SK-N-SH treated with all-trans-retinoic acid at 6 μM for 48 hours (cell line): ENCODE measurements around the gene ZFYVE28.

Source experiments
- ATAC-seq: fragments of 200-7000 bp; cut with Tn5 transposase; 3 replicates; pipeline ENCODE4 v1.9.1; 2020; ENCODE audit warnings: mild to moderate bottlenecking, moderate library complexity
- ARNTL ChIP-seq: fragments of 450-650 bp; formaldehyde crosslinking; IDR thresholded peaks from 2 replicates; pipeline ENCODE4 v1.5.0; 2020; ENCODE audit warnings: low read depth, mild to moderate bottlenecking, moderate library complexity, borderline replicate concordance
- BACH2 ChIP-seq: fragments of 250-450 bp; sonication (Bioruptor Pico); IDR thresholded peaks from 2 replicates; pipeline ENCODE4 v1.9.0; 2021; ENCODE audit warnings: mild to moderate bottlenecking, borderline replicate concordance
- CSDC2 ChIP-seq: fragments of 250-450 bp; sonication (Bioruptor Pico); IDR thresholded peaks from 2 replicates; pipeline ENCODE4 v1.5.0; 2020; ENCODE audit warnings: mild to moderate bottlenecking, moderate library complexity
- CSRNP3 ChIP-seq: fragments of 250-450 bp; sonication (Bioruptor Pico); IDR thresholded peaks from 2 replicates; pipeline ENCODE4 v1.5.1; 2021; ENCODE audit warnings: mild to moderate bottlenecking, moderate library complexity
- ESRRG ChIP-seq: fragments of 250-450 bp; sonication (Bioruptor Pico); IDR thresholded peaks from 2 replicates; pipeline ENCODE4 v1.6.1; 2021; ENCODE audit warnings: mild to moderate bottlenecking
- GLIS3 ChIP-seq: fragments of 250-450 bp; sonication (Bioruptor Pico); IDR thresholded peaks from 2 replicates; pipeline ENCODE4 v1.5.0; 2020; ENCODE audit warnings: mild to moderate bottlenecking, moderate library complexity
- PATZ1 ChIP-seq: fragments of 250-450 bp; sonication (Bioruptor Pico); IDR thresholded peaks from 2 replicates; pipeline ENCODE4 v1.8.0; 2020; ENCODE audit warnings: mild to moderate bottlenecking, moderate library complexity, borderline replicate concordance
- POU6F1 ChIP-seq: fragments of 250-450 bp; sonication (Bioruptor Pico); IDR thresholded peaks from 2 replicates; pipeline ENCODE4 v1.8.0; 2021; ENCODE audit warnings: low read depth, mild to moderate bottlenecking, moderate library complexity, borderline replicate concordance
- PPARA ChIP-seq: fragments of 250-450 bp; sonication (Bioruptor Pico); IDR thresholded peaks from 2 replicates; pipeline ENCODE4 v1.5.0; 2020; ENCODE audit warnings: mild to moderate bottlenecking, borderline replicate concordance
- RARB ChIP-seq: fragments of 250-450 bp; sonication (Bioruptor Pico); IDR thresholded peaks from 2 replicates; pipeline ENCODE4 v1.8.0; 2021; ENCODE audit warnings: mild to moderate bottlenecking, moderate library complexity
- SNAI2 ChIP-seq: fragments of 250-450 bp; sonication (Bioruptor Pico); IDR thresholded peaks from 2 replicates; pipeline ENCODE4 v1.5.0; 2020; ENCODE audit warnings: mild to moderate bottlenecking, moderate library complexity
- TCF4 ChIP-seq: fragments of 250-450 bp; sonication (Bioruptor Pico); IDR thresholded peaks from 2 replicates; pipeline ENCODE4 v1.8.0; 2021; ENCODE audit warnings: mild to moderate bottlenecking, moderate library complexity, borderline replicate concordance
- TOX ChIP-seq: fragments of 250-450 bp; sonication (Bioruptor Pico); IDR thresholded peaks from 2 replicates; pipeline ENCODE4 v1.8.0; 2021; ENCODE audit warnings: mild to moderate bottlenecking, moderate library complexity, borderline replicate concordance
- TSHZ2 ChIP-seq: fragments of 250-450 bp; sonication (Bioruptor Pico); IDR thresholded peaks from 2 replicates; pipeline ENCODE4 v1.5.0; 2020; ENCODE audit warnings: mild to moderate bottlenecking, moderate library complexity
- ZC3H10 ChIP-seq: fragments of 250-450 bp; sonication (Bioruptor Pico); IDR thresholded peaks from 2 replicates; pipeline ENCODE4 v1.5.1; 2021; ENCODE audit warnings: mild to moderate bottlenecking, moderate library complexity
- ZFP3 ChIP-seq: fragments of 250-450 bp; sonication (Bioruptor Pico); IDR thresholded peaks from 2 replicates; pipeline ENCODE4 v1.5.0; 2020; ENCODE audit warnings: mild to moderate bottlenecking, moderate library complexity
- ZFP30 ChIP-seq: fragments of 450-650 bp; formaldehyde crosslinking; IDR thresholded peaks from 2 replicates; pipeline ENCODE4 v1.5.0; 2022; ENCODE audit warnings: mild to moderate bottlenecking, moderate library complexity
- ZNF565 ChIP-seq: fragments of 450-650 bp; formaldehyde crosslinking; conservative IDR thresholded peaks from 2 replicates; pipeline ENCODE4 v1.5.0; 2020; ENCODE audit warnings: low read depth, mild to moderate bottlenecking, moderate library complexity
- ZNF70 ChIP-seq: fragments of 450-650 bp; formaldehyde crosslinking; IDR thresholded peaks from 2 replicates; pipeline ENCODE4 v1.5.0; 2020; ENCODE audit warnings: mild to moderate bottlenecking, moderate library complexity
- ZNF8 ChIP-seq: fragments of 450-650 bp; formaldehyde crosslinking; IDR thresholded peaks from 2 replicates; pipeline ENCODE4 v1.5.0; 2020; ENCODE audit warnings: mild to moderate bottlenecking, moderate library complexity

The ZFYVE28 gene

GRCh38 chr4:2336659-2337058 lies 81.8 kb downstream of the ZFYVE28 start:
- TF ChIP-seq ZFP3 (CRISPR knock-in tag) (no peak), TCF4 (CRISPR knock-in tag) (no peak), POU6F1 (CRISPR knock-in tag) (no peak), ZFP30 (CRISPR knock-in tag) (no peak), ESRRG (CRISPR knock-in tag) (no peak), ZNF565 (CRISPR knock-in tag) (no peak), ARNTL (CRISPR knock-in tag) (no peak), BACH2 (CRISPR knock-in tag) (no peak), PPARA (CRISPR knock-in tag) (no peak), RARB (CRISPR knock-in tag) (no peak)
- no peak for ATAC-seq

GRCh38 chr4:2335729-2336101 lies 82.7 kb downstream of the ZFYVE28 start:
- TF ChIP-seq TSHZ2 (no peak), ZFP30 (CRISPR knock-in tag) (no peak), ARNTL (CRISPR knock-in tag) (no peak), TCF4 (CRISPR knock-in tag) (no peak), SNAI2 (CRISPR knock-in tag) (no peak), ZC3H10 (CRISPR knock-in tag) (no peak), PPARA (CRISPR knock-in tag) (no peak), CSDC2 (CRISPR knock-in tag) (no peak), ZNF70 (CRISPR knock-in tag) (no peak), ESRRG (CRISPR knock-in tag) (no peak), CSRNP3 (no peak), ZNF8 (CRISPR knock-in tag) (no peak)
- no peak for ATAC-seq

- no peak for TF ChIP-seq ZNF565 (CRISPR knock-in tag)
- TF ChIP-seq ARNTL (CRISPR knock-in tag): no peak
- no peak for TF ChIP-seq TCF4 (CRISPR knock-in tag)
- no peak for TF ChIP-seq PATZ1
- no peak for ATAC-seq
These were observed 83.4 kb downstream of the ZFYVE28 start for GRCh38 chr4:2334826-2335728.

GRCh38 chr4:2333916-2334644 lies 84.4 kb downstream of the ZFYVE28 start:
- TF ChIP-seq GLIS3 (CRISPR knock-in tag): no peak
- no peak for TF ChIP-seq TSHZ2
- no peak for TF ChIP-seq POU6F1 (CRISPR knock-in tag)
- TF ChIP-seq RARB (CRISPR knock-in tag): no peak
- no peak for TF ChIP-seq CSDC2 (CRISPR knock-in tag)
- no peak for TF ChIP-seq TCF4 (CRISPR knock-in tag)
- TF ChIP-seq ZNF8 (CRISPR knock-in tag): no peak
- no peak for TF ChIP-seq TOX (CRISPR knock-in tag)
- TF ChIP-seq ESRRG (CRISPR knock-in tag): no peak
- TF ChIP-seq PPARA (CRISPR knock-in tag): no peak
- no peak for ATAC-seq
